GM21367 (cell line): ENCODE measurements around the gene NIT2.
"Not testable (repeated sequence)": the region's sequence is repeated elsewhere in the genome, so short reads cannot be mapped to it uniquely, and the experiment has no call there.

Source experiments
- ATAC-seq: cut with Tn5 transposase; IDR thresholded peaks from one replicate; pipeline ENCODE4 v1.9.1; 2021; ENCODE audit not compliant: unreplicated experiment

Gene NIT2

DNA sequence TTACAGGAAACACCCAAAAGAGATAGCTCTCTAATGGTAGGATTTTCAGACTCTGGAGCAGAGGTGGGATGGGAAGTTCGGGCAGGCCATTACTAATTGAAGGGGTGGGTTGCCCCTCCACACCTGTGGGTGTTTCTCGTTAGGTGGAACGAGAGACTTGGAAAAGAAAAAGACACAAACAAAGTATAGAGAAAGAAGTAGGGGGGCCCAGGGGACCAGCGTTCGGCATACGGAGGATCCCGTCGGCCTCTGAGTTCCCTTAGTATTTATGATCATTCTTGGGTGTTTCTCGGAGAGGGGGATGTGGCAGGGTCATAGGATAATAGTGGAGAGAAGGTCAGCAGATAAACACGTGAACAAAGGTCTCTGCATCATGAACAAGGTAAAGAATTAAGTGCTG, 1.7 kb downstream of the NIT2 start:
- not testable (repeated sequence) for ATAC-seq

DNA sequence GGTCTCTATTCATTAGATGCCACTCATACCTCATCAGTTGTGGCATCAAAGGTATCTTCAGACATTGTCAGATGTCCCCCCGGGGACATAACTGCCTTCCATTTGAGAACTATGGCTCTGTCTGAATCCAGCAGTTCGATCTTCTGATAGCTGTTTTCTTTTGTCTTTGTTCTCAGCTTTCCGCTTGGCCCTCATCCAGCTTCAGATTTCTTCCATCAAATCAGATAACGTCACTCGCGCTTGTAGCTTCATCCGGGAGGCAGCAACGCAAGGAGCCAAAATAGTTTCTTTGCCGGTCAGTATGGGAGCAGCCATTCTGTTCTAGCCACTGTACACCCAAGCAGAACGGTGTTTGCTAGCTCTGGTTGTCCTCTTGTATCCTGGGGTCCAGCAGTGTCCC, 4.4 kb downstream of the NIT2 start:
- no peak for ATAC-seq

DNA sequence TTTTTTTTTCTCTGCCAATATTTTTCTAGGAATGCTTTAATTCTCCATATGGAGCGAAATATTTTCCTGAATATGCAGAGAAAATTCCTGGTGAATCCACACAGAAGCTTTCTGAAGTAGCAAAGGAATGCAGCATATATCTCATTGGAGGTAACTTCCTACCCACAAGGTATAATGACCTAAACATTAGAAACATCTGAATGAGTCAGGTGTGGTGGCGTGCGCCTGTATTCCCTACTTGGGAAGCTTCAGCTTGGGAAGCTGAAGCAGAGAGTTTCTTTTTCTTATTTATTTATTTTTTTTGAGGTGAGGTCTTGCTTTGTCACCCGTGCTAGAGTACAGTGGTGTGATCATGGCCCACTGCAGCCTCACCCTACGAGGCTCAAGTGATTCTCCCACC, 5.2 kb downstream of the NIT2 start:
- ATAC-seq, result no peak

DNA sequence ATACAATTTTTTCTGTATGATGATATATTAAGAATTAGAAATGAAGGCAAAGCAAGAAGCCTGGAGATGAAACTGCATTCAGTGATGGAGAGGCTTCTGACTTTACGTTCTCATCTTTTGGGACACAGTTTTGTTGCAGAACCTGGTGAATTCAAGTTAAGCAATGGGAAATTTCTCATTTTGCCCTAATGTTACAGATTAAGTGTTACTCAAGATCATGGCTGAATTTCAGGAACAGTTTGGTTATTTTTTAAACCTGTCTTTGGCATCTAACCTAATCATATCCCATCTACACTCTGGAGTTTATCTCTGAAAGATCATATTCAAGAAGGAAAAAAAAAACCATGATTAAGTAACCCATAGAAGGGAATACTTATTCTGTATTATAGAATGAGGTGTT, 6.0 kb downstream of the NIT2 start:
- no peak for ATAC-seq

DNA sequence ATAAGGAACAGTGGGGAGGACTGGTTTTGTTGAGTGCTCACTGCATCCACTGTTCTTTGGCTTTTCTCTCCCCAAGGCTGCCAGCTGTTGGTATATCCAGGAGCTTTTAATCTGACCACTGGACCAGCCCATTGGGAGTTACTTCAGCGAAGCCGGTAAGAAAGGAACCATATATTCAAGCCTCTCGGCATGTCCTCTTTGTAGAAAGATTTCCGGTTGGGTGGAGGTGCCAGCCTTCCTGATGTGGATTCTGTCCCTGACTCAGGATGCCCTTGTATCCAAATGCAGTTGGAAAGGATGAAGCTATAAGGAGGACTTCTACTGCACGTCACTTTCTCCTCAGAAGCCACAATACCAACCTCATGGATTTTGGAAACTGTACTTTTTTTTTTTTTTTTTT, 14.2 kb downstream of the NIT2 start:
- no peak for ATAC-seq

DNA sequence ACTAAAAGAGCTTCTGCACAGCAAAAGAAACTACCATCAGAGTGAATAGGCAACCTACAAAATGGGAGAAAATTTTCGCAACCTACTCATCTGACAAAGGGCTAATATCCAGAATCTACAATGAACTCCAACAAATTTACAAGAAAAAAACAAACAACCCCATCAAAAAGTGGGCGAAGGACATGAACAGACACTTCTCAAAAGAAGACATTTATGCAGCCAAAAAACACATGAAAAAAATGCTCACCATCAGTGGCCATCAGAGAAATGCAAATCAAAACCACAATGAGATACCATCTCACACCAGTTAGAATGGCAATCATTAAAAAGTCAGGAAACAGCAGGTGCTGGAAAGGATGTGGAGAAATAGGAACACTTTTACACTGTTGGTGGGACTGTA, 17.2 kb downstream of the NIT2 start:
- ATAC-seq, result not testable (repeated sequence)

DNA sequence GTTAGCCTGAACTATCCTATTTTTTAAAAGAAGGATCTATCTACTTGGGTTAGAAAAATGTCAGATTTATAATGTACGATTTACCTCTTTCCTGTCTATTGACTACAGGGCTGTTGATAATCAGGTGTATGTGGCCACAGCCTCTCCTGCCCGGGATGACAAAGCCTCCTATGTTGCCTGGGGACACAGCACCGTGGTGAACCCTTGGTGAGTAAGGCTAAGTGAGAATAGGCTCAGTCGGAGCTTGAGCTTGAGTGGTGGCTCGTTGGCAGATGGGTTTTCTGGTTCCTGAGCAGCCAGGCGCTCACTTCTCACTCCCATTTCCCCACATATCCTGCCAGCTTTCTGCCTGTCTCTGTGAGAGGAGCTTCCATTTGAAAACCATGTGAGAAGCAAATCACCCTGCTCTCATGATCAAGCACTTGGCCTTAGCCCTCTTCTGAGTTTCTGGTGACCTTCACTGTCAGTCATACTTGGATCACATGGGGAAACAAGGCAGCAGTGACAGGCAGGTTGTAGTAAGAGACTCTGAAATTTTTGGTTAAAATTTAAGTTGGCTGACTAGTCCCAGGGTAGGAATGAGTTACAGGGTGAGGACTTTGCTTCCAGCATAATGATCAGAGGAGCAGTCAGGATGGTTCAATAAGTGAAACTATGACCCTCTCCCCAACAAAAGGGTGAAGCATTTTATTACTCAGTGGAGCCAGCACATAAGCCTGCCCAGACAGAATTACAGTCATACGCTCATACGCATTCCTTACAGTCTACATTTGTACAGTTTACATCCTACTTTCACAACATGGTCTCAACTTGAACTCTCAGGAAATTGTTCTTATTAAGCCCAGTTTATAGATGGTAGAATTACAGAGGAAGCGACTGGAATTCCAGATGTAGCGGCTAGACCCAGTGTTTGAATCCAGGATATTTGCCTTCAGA, 18.0 kb downstream of the NIT2 start:
- no peak for ATAC-seq

DNA sequence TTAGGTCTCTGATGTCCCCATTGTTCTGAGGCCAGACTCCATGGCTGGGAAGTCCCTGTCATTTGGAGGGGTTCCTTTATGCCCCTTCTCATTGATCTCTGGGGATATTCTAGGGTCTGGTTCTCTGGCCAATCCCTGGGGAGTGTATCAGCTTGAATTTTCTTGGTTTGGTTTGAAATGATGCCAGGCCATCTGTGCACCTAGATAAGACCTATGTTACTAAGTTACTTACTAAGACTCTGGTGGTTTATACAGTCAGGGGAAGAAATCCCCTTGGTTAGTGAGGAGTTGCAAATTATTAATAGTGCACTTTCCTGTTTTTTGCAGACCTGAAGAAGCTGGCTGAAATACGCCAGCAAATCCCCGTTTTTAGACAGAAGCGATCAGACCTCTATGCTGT, 20.3 kb downstream of the NIT2 start:
- ATAC-seq, result no peak

DNA sequence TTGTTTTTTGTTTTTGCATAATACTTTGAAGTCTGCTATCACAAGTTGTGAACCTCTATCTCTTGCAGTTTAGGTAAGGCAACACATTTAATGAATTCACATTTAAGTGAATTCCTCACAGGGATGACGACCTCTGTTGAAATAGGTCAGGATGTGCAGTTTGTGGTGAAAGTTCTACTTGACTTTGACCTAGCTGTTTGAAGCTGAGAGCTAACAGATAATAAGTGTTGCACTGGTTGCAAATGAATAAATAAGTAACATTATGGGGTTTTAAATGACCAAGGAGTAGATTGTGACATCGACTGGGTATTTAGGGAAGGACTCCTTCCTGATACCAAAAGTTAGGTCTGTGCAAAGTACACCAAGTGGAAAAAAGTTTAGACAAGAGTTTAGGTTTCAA, 23.9 kb downstream of the NIT2 start:
- ATAC-seq, result no peak

DNA sequence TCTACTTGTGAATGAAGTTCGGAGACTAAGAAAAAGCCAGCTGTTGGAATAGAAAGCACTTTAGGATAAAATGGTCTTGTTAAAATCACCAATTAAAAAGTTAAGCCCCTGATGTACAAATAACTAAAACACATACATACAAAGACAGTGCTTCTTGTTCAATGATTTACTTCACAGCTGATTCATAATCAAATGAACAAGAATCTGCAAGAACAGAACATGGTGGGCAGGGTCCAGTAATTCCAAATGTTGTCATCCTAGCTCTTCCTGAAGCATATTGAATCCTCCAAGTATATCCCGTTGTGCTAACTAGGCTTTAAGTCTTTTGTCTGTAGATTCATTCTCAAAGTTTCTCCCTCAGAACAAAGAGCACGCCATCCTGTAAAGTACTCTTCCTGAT, 24.5 kb downstream of the NIT2 start:
- no peak for ATAC-seq

DNA sequence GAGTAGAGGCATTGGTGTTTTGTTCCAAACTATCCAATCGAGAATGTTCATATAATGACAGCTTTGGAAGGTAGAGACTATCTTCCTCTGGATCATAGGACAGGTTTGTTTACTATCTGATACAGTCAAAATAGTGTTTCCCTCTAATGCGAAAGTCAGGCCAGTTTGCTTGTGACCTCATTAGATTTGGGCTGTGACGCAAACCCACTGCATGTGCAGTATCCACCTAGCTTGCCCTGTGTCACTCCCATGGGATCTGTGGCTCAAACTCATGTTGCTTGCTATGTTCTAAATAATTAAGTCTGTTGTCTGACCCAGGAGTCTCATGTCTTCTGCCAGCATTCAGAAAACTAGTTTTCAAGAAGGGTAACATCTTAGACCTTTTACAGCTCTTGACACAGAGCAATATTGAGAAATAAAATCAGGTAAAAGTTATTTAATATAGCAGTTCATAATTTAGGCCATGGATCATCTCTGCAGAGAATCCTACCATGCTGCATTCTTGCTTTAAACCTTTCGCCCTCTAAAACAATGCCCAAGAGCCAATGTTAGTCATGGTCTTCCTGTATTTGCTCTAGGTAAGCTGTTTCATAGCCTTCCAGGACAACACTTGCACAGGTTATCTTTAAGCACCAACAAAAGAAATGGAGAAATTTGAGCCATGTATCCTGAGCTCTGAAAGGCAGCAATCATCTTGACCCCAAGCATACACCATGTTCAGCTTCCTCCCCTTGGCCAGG, 26.4 kb downstream of the NIT2 start:
- no peak for ATAC-seq

DNA sequence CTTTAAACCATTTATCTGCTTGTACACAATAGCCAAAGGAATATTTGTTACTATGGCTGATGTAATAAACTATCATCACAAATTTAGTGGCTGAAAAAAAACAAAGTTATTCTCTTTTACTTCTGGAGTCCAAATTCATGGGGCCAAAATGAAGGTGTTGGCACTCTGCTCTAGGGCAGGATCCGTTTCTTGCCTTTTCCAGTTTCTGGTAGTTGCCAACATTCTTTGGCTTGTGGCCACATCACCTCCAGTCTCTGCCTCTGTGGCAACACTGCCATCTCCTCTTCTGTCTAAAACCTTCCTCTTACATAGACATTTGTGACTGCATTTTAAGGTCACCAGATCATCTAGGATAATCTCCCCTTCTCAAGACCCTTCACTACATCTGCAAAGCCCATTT, 27.3 kb downstream of the NIT2 start:
- ATAC-seq, result no peak

DNA sequence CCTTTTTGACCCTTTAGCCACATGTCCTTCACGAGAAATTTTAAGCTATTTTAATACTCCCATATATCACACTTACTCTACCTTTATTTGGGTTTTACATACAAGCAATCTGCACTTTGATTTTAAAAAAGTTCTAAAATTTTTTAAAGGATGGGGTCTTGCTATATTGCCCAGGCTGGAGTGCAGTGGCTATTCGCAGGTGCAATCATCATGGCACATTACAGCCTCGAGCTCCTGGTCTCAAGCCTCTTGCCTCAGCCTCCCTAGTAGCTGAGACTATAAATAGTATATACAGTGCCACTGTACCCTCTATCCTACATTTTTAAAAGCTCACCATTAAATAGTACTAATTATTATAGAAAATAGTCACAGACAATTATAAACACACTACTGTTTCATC, 29.9 kb downstream of the NIT2 start:
- ATAC-seq, result no peak

DNA sequence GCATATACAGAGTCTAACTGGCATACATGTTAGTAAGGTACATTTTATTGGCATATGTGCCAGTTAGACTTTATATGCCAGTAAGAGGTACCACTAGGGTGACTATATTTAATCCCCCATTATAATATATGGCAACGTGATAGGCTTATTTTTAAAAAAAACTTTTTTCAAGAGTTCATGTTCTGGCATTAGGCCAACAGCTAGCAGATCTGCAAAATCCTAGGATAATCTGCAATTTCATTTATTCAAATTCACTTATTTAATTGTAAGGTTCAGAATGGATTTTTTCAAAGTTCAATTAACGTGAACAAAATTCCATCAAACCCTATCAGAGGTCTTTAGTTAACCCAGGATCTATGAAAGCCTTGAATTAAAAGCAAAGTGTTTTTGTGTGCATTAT, 31.9 kb downstream of the NIT2 start:
- ATAC-seq, result no peak

DNA sequence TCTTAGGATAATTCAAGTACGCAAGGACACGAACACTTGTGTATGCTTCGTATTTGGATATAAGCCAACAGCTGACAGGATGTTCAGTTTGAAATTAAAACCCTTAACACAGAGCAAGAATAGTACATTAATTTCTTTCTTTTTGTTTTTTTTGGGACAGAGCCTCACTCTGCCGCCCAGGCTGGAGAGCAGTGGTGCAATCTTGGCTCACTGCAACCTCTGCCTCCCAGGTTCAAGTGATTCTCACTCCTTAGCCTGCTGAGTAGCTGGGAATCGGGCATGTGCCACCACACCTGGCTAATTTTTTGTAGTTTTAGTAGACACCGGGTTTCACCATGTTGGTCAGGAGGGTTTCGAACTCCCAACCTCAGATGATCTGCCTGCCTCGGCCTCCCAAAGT, 33.9 kb downstream of the NIT2 start:
- ATAC-seq, result no peak

DNA sequence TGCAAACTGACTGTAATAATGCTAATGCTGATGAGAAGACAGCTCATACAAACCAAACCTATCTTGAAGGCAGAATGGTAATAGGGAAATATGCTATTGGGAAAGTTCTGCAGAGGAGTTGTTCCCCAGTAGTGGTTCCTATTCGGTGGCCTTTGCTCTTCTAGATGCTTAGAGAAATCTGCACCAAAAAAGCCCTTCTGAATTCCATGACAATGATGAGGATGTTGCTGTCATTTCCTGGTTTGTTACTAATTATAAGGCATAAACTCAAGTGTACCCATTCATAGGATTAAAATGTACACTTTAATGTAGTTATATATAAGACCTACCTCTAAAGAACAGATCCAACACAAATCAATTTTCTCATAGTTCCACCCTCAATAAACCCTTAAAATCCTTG, 36.2 kb downstream of the NIT2 start:
- ATAC-seq, result no peak

DNA sequence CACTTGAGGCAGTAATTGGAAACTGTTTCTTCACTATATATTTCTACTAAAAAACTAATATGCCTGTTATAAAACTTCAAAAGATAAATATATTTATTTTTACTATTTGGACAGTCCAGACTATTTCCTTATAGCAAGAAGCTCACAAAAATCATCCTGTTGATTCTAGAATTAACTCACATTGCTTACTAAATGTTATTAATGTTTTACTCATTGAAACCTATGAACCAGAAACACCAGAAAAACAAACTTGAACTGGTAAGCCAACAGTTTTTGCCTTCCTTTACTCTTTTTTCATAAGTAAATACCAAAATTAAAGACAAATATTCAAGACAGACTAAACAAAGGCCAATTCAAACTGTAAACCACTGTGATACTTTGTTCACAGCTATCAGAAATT, 40.0 kb downstream of the NIT2 start:
- no peak for ATAC-seq

DNA sequence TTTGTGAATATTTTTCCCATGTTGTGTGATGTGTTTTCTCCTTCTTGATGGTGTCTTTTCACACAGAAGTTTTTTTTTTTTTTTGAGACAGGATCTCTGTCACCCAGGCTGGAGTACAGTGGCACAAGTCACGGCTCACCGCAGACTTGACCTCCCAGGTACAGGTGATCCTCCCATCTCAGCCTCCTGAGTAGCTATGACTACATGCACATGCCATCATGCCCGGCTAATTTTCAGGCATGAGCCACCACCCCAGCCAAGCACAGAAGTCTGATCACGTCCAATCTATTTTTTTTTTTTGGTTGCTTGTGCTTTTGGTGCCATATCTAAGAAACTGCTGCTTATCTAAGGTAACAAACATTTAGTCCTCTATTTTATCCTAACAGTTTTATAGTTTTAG, 41.7 kb downstream of the NIT2 start:
- no peak for ATAC-seq

DNA sequence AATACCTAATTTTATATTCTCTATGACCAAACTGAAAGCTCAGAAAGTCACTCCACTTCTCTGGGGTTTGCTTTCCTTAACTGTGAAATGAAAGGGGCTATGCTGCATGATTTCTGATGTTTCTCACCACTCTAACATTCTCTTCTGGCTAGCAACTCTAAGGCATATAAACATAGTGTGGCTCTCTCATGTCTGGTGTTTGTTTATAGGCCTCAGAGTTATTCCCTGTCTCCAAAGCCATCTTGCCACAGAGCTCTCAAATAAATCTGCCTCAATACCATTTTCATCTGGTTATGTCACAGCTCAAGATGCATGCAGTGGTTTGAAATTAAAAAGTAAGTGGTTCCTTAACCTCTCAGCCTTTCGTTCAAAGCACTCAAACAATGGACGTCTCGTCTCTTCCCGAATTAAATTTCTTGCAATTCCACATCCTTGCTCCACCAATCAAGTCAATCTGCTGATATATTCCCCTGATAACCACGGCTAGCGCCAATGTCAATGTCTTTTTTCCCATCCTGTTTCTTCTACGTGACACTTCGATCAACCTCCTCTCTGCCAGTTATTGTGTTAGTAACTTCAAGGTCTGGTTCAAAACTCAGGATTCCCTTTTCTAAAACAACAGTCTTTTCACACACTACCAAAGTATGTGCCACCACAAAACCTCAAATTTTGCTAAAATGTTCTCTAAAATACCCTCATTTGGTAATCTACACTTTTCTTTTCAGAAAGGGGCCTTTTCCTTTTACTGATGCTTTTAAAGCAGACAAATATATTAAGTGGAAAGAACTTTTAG, 50.4 kb downstream of the NIT2 start:
- ATAC-seq, result no peak

DNA sequence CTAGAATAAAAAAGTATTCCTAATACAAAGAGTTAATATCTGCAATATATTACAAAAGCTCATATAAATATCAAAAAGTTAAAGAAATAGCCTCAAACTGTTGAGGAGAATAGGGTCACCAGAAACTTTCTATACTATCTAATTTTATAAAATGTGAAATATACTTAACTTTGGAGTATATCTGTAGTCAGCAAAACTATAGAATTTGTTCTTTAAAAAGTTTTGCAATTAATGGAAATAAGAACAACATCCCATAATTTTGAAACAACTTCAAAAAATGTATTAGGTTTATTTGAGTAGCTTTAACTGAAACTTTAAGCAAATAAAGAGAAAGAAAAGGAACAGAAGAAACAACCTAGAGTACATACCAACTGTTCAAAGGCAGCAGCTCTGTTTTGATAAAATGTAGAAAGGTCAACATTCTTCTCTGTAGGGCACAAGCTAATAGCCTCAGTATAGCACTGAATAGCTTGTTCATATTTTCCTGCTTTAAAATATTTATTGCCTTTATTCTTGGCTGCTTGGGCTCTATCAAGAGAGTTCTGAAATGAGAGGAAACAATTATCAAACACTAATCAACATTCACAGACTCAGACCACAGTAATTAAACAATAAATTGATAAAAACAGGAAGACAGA, 52.0 kb downstream of the NIT2 start:
- ATAC-seq, result no peak

DNA sequence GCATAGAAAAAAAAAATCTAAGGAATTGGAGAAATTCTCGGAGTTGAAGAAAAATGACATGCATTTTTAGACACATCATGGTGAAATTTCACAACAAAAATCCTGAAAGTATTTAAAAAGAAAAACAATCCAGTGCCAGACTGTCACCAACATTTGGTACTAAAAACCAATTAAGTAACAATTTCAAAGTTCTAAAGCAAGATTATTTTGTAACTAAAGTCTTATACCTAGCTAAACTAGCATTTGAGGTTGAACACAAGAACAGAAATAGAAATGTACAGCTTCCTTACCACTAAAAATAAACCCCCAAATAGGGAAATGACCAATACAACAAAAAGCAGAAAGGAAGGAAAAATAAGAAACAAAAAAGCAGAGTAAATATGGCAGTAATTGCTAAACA, 54.5 kb downstream of the NIT2 start:
- ATAC-seq, result no peak
